Esophagus squamous epithelium (tissue), 4 donors: ENCODE measurements around the gene GOLGA6A.

Source experiments
- CTCF ChIP-seq, 6 experiments: fragments of 450-650 bp in 4 of 6; fragments of 200-600 bp in 2 of 6; sonication (generic) in 2 of 6; IDR thresholded peaks; one replicate each; pipeline ENCODE4 v1.5.1; 2016 to 2019; ENCODE audit warnings: antibody characterized with exemption in 6 of 6, mild to moderate bottlenecking in 4 of 6, moderate library complexity in 4 of 6
- POLR2A ChIP-seq, 4 donors: fragments of 450-650 bp; IDR thresholded peaks; one replicate each; pipeline ENCODE4 v1.6.1; 2017; ENCODE audit warnings: antibody characterized with exemption in 4 of 4, mild to moderate bottlenecking in 4 of 4, moderate library complexity in 3 of 4

GRCh38 chr15:74053517-74053916 lies 28.8 kb downstream of the GOLGA6A start:
- TF ChIP-seq CTCF (IDR thresholded peaks at IDR 0.05) (no peak), POLR2A (IDR thresholded peaks at IDR 0.05) (no peak)
